Measurements from ENCODE around the gene NAA35. TPM values are rescaled to one million over a fixed set of nuclear protein-coding genes. Genes with fewer than 3 reads are reported as not detected.

The NAA35 gene
- total and polyA plus RNA-seq, 9 of the 15 experiments (the other 6 are each of a cell fraction or from before 2014, with no cell fraction given), result 17.7 to 43.9 (median 29.0) TPM

- H3K4me1 ChIP-seq (replicated peaks in 1 of 2; ENCODE audit: control insufficient read depth in 2 of 2, insufficient read depth in 2 of 2, low read length in 2 of 2), result no peaks in the 10 kb centered on the region
- FAIRE-seq (no peak), DNase-seq (ENCODE audit: extremely low read depth in 1 of 4, low spot score in 3 of 4) (no peak), ATAC-seq (no peak)
- no peaks in the 10 kb centered on the region for H4K20me1 ChIP-seq (replicated peaks; ENCODE audit: control insufficient read depth, insufficient read depth, low read length)
- H3K9me1 ChIP-seq (ENCODE audit: control insufficient read depth, insufficient read depth, low read length), result no peaks in the 10 kb centered on the region
- no peaks in the 10 kb centered on the region for H3K27me3 ChIP-seq (ENCODE audit: control insufficient read depth in 2 of 2, insufficient read depth in 2 of 2, low read length in 2 of 2)
- in situ Hi-C loops (cut with MboI), result no loop called here
- ChIA-PET POLR2A (interaction anchor here (0.6 kb wide), 1 partner anchor 394 kb away, joined by 5 read pairs; no protein-coding TSS in a partner anchor), CTCF (ENCODE audit: low intra/inter-chr PET ratio) (no interaction called here)
- intact Hi-C loops (cut with micrococcal nuclease), result no loop called here
- no peaks in the 10 kb centered on the region for H3K9me3 ChIP-seq (replicated peaks; ENCODE audit: control insufficient read depth, insufficient read depth, low read depth, low read length)
- peaks cover 70% of the 10 kb centered on the region for H3K36me3 ChIP-seq (ENCODE audit: control insufficient read depth, insufficient read depth, low read length)
- no peak overlapping the region for H3K27ac ChIP-seq (ENCODE audit: extremely low read depth, low read depth, low read length)
- no peak for TF ChIP-seq SMARCE1 (IDR thresholded peaks at IDR 0.05)
- no peak for TF ChIP-seq CC2D1A (IDR thresholded peaks at IDR 0.05)
- no peak overlapping the region for H3K9ac ChIP-seq (ENCODE audit: insufficient read depth in 1 of 2, low read depth in 2 of 2, low read length in 2 of 2)
- H3K4me2 ChIP-seq (ENCODE audit: insufficient read depth, low read length), result no peak overlapping the region
- H2AFZ ChIP-seq (ENCODE audit: low read depth, low read length), result no peak overlapping the region
- no TSS peak for BruUV-seq (replicated peaks)
- H3K4me3 ChIP-seq, result no peak overlapping the region
- no peaks in the 10 kb centered on the region for H3K79me2 ChIP-seq (ENCODE audit: control insufficient read depth, insufficient read depth, low read length)
Observed at GRCh38 chr9:85971731-85972130, 30.8 kb downstream of the NAA35 start.

GRCh38 chr9:85973238-85973637 lies 32.3 kb downstream of the NAA35 start:
- no peaks in the 10 kb centered on the region for H3K79me2 ChIP-seq (ENCODE audit: control insufficient read depth, insufficient read depth, low read length)
- ChIA-PET CTCF (ENCODE audit: low intra/inter-chr PET ratio) (no interaction called here), POLR2A (interaction anchor here (1.4 kb wide), 1 partner anchor 9 kb away, joined by 5 read pairs; no protein-coding TSS in a partner anchor)
- intact Hi-C loops (cut with micrococcal nuclease) (no loop called here), in situ Hi-C loops (cut with MboI) (no loop called here)
- no peak overlapping the region for H3K4me3 ChIP-seq
- ATAC-seq (no peak), DNase-seq (ENCODE audit: extremely low read depth in 1 of 4, low spot score in 3 of 4) (no peak), FAIRE-seq (no peak)
- WGBS (ENCODE audit: insufficient coverage, low coverage, missing lambda C conversion rate), result 83% methylated on average over 1 of the region's 1 CpG
- no peaks in the 10 kb centered on the region for H3K9me3 ChIP-seq (replicated peaks; ENCODE audit: control insufficient read depth, insufficient read depth, low read depth, low read length)
- H3K4me1 ChIP-seq (replicated peaks in 1 of 2; ENCODE audit: control insufficient read depth in 2 of 2, insufficient read depth in 2 of 2, low read length in 2 of 2), result no peaks in the 10 kb centered on the region
- H3K9me1 ChIP-seq (ENCODE audit: control insufficient read depth, insufficient read depth, low read length), result no peaks in the 10 kb centered on the region
- H3K4me2 ChIP-seq (ENCODE audit: insufficient read depth, low read length), result no peak overlapping the region
- H3K36me3 ChIP-seq (ENCODE audit: control insufficient read depth, insufficient read depth, low read length), result peaks cover 83% of the 10 kb centered on the region
- BruUV-seq (replicated peaks), result no TSS peak
- TF ChIP-seq, protein P1, sequence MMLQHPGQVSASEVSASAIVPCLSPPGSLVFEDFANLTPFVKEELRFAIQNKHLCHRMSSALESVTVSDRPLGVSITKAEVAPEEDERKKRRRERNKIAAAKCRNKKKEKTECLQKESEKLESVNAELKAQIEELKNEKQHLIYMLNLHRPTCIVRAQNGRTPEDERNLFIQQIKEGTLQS (IDR thresholded peaks at IDR 0.05), result no peak
- TF ChIP-seq, protein P1 (CRISPR knock-in tag; conservative IDR thresholded peaks at IDR 0.05), result no peak
- TF ChIP-seq ZNF707 (CRISPR knock-in tag; conservative IDR thresholded peaks at IDR 0.05), result no peak
- TF ChIP-seq ZBTB17 (CRISPR knock-in tag; IDR thresholded peaks at IDR 0.05), result no peak
- no peak for TF ChIP-seq ZNF512 (tag; IDR thresholded peaks at IDR 0.05)
- no peak for TF ChIP-seq CAMTA2 (CRISPR knock-in tag; conservative IDR thresholded peaks at IDR 0.05)
- no peak for TF ChIP-seq SUPT5H (IDR thresholded peaks at IDR 0.05)
- TF ChIP-seq PTRF (tag; IDR thresholded peaks at IDR 0.05), result no peak
- no peak for TF ChIP-seq HDAC3 (IDR thresholded peaks at IDR 0.05; ENCODE audit: borderline replicate concordance, partially characterized antibody)
- no peak overlapping the region for H3K27ac ChIP-seq (ENCODE audit: extremely low read depth, low read depth, low read length)
- H4K20me1 ChIP-seq (replicated peaks; ENCODE audit: control insufficient read depth, insufficient read depth, low read length), result no peaks in the 10 kb centered on the region
- no peak overlapping the region for H3K9ac ChIP-seq (ENCODE audit: insufficient read depth in 1 of 2, low read depth in 2 of 2, low read length in 2 of 2)
- H3K27me3 ChIP-seq (ENCODE audit: control insufficient read depth in 2 of 2, insufficient read depth in 2 of 2, low read length in 2 of 2), result no peaks in the 10 kb centered on the region
- no peak overlapping the region for H2AFZ ChIP-seq (ENCODE audit: low read depth, low read length)
